Hypothalamus (tissue), 51 donors: Measurements from ENCODE around the gene HOXA3.

Experiments used
- DNase-seq, 51 donors: peaks; one replicate each; lab custom pipeline; 2025; lab: John Stamatoyannopoulos, UW

HOXA3 gene

GRCh38 chr7:27158436-27159265, 6.3 kb upstream of the HOXA3 start:
- DNase-seq = no peak

- no peak for DNase-seq
These were observed 5.5 kb upstream of the HOXA3 start for GRCh38 chr7:27157702-27158431.

DNA sequence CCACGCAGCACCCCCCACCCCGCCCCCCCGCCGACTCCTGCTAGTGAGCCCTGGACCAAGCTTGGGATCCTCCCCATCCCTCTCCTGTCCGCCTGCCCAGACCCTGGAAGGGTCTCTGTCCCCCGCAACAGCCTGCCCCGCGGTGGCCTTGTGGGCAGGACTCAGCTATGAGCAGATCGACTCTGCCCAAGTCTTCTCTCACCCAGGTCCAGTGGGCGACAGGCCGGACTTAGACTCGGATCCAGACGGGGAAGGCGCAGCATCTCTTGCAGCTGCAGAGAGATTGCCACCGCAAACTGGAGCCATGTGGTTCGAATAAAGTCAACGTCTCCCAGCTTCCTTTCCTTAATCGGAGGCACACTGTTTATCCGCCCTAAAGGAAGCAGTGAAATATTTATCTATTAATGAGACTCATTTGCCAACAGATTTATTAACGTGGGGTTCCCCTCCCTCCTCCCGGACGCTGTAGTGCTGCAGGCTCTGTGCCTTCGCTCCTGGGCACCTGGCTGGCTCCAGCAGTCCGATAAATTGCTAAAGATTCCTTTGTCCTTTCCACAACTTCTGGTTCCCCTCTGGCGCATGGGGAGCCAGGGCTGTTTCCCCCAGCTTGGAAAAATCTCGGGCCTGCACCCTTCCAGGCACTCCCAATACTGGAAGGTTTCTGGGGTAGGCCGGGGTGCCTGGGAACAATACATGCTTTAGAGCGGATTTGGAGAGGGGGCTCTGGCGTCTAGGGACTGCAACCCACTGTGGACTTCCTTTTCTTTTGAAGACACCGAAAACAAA, 4.7 kb upstream of the HOXA3 start:
- no peak for DNase-seq

- no peak for DNase-seq
These were observed 4.1 kb upstream of the HOXA3 start, which contains the start of gene HOXA7 for GRCh38 chr7:27156508-27156898. TSS of gene HOXA7 (minus strand) at chr7:27156675. CDS start at chr7:27156545, 130 bp downstream.

- no peak for DNase-seq
These were observed 3.6 kb upstream of the HOXA3 start for GRCh38 chr7:27155816-27156507.

- DNase-seq = no peak
These were observed 2.8 kb upstream of the HOXA3 start for GRCh38 chr7:27154901-27155815.

DNA sequence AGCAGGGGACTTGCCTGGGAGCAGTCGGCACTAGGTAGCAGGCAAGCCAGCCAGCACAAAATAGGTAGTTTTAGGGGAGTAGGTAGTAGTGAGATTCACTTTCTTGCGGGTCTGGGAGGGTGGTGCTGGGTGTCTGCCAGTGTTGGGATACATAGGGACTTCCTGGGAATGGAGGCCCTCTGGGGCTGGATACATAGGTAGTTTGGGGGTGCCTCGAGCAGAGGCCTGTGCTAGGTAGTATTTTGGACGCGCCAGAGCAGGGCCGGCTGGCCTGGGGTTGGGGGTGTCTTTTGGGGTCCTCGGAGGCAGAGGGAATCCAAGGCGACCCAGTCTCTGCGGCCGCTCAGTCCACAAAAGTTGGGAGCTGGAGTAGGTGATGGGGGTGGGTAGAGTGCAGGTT, 2.0 kb upstream of the HOXA3 start:
- no peak for DNase-seq

DNA sequence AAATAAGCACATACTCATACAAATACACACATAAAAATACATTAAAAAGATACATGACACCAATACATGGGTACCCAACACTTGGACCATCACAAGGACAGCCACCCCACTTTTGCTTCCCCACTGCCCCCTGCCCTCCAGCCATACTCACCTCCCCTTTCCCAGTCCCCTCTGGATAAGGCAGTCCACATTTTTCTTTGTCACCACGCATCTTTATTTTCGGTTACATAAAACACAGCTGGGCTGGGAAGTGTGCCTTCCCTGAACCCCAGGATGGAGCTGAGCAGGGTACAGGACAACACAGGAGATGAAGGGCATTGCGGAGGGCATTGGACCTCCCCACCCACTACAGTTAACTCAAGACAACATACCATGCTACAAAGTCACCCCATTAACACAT, 1.1 kb upstream of the HOXA3 start:
- DNase-seq = no peak

GRCh38 chr7:27152816-27153442, 546 bp upstream of the HOXA3 start:
- no peak for DNase-seq

- DNase-seq = no peak
These were observed 947 bp downstream of the HOXA3 start for GRCh38 chr7:27151341-27151930.

DNA sequence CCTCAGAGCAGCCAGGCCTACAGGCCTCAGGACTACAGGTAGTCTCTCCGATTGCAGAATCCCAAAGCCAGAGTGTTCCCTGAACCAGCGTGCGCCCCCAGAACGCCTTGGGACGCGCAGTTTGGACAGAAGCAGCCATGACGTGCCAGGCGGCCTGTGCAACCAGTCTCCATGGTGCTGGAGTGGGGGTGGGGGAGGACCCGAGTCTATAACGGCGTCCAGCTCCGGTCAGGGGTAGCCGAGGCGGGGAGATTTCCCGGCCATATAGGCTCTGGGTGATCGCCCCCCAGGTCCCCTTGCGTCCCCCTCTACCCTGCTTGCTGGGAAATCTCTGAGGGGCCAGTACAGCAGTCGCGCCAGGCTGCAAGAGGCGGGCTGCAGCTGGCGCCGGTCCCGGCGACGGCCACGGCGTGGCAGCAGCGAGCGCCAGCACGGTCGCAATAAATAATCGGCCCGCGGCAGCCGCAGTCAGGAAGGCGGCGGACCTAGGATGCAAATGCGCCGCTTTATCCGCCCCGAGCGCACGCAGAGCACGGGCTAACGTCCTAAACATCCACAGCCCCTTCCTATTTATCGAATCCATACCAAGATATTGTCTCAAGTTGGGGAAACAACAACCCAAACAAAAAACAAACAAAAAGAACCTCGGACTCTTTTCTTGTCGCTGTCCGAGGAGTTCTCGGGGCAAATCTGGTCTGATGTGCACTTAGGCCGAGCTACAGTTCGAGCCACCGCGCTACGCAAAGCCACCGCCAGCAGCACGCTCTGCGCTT, 1.6 kb downstream of the HOXA3 start:
- DNase-seq = peak in 12 of 51 donors; percentile 4 to 56 (median 17)

GRCh38 chr7:27149842-27150567, 2.4 kb downstream of the HOXA3 start:
- no peak for DNase-seq

DNA sequence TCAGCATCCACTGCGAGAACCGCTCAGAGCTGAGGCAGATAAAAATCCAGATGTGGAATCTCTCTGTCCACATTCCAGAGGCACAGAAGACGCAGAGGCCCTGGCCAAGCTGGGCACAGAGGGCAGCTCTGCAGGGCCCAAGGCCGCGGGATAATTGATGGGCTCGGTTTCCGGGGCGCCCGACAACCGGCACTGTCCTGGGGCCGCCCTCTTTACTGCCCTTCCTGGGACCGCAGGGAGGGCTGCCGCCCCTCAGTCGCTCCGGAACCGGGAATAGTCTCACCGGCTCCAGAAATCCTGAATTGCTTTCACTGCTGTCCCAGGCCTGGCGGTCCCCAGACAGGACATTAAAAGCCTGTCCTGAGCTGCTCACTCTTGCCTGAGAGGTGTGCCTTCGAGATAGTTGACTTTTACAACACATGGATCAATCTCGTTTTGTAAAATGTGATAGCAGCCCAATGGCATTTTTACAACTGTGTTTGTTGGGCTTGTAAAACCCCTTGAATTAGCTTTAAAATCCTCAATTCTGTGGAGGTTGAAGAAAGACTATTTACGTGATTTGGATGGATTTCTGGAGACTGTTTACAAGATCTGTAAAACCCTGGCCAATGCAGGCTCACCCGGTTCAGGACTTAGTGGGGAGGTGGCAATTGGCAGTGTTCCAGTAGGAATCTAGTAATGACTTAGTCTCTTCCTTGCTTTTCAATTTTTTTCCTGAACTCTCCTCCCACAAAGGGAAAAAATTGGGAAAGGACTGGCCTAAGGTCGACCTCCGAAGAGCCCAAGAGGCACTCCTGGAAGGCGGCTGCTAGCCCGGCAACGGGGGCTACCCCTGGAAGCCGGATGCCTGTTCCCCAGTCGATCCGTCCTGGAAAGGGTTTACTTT, 3.4 kb downstream of the HOXA3 start:
- DNase-seq = no peak

GRCh38 chr7:27148031-27148755, 4.2 kb downstream of the HOXA3 start:
- no peak for DNase-seq
